Body of pancreas (tissue), 4 donors: Measurements from ENCODE around the gene ATXN10. TPM values are rescaled to one million over a fixed set of nuclear protein-coding genes. Genes with fewer than 3 reads are reported as not detected.
A peak's percentile ranks its signal among the peaks of the same experiment; 100 is the strongest.

Experiments used
- ATAC-seq: fragments of 150-250 bp; one replicate; pipeline ENCODE4 v1.9.1; 2016
- DNase-seq, 4 donors: peaks; one replicate each; pipeline ENCODE4 v3.0.0-alpha.2; 2019
- H3K27ac ChIP-seq, 4 donors: fragments of 200-600 bp; sonication (generic); 1 replicate in 3 of 4; 2 replicates in 1 of 4; pipeline versions ENCODE4 v1.5.1 to v1.6.1; 2016 to 2019; ENCODE audit warnings: mild to moderate bottlenecking in 1 of 4, mixed read lengths in 1 of 4, moderate library complexity in 1 of 4
- H3K27me3 ChIP-seq, 2 donors: fragments of 200-600 bp; sonication (generic); one replicate each; pipeline ENCODE4 v1.6.0; 2016; ENCODE audit warnings: mild to moderate bottlenecking in 1 of 2
- H3K36me3 ChIP-seq, 2 donors: fragments of 200-600 bp; sonication (generic); replicated peaks in 1 of 2; 2 replicates each; pipeline ENCODE4 v1.5.1; 2016; ENCODE audit warnings: low read depth in 2 of 2; ENCODE audit not compliant: insufficient read depth in 1 of 2
- H3K4me1 ChIP-seq: fragments of 200-600 bp; sonication (generic); one replicate; pipeline ENCODE4 v1.6.0; 2016
- H3K4me3 ChIP-seq, 2 donors: fragments of 200-600 bp; sonication (generic); 1 replicate in 1 of 2; 2 replicates in 1 of 2; pipeline ENCODE4 v1.5.1; 2016 to 2019
- H3K9me3 ChIP-seq, 3 donors: fragments of 200-600 bp; sonication (generic); 1 replicate in 2 of 3; 2 replicates in 1 of 3; pipeline ENCODE4 v1.5.1; 2016
- CTCF ChIP-seq, 7 experiments: fragments of 450-650 bp in 4 of 7; fragments of 200-600 bp in 3 of 7; sonication (generic) in 3 of 7; IDR thresholded peaks; one replicate each; pipeline ENCODE4 v1.5.1; 2016 to 2019; ENCODE audit warnings: antibody characterized with exemption in 7 of 7
- POLR2A ChIP-seq, 3 donors: fragments of 450-650 bp; IDR thresholded peaks; one replicate each; pipeline ENCODE4 v1.6.1; 2016; ENCODE audit warnings: antibody characterized with exemption in 3 of 3, mild to moderate bottlenecking in 2 of 3
- WGBS, 2 donors: methylation state at CpG; one replicate each; pipeline ENCODE4 v1.1.5; 2017; 5-methylcytosine and 5-hydroxymethylcytosine counted together
- intact Hi-C: fragments of 100-400 bp; cut with DNase I; formaldehyde crosslinking; loops from one replicate; pipeline ENCODE4 v1.15.1; 2023
- total RNA-seq, 2 donors: library from RNA; depleted of rRNA; stranded (reverse); fragments of >200 nt; gene quantifications; one replicate each; pipeline ENCODE4 v1.1.0, GENCODE V29; 2016

Gene ATXN10
- total RNA-seq, 2 donors from 2014 or later: 61.6 to 69.8 TPM

- no peak for DNase-seq
- ATAC-seq: no peak
- Histone ChIP-seq H3K27me3 (no peaks in the 10 kb centered on the region), H3K36me3 (no peaks in the 10 kb centered on the region), H3K27ac (no peak overlapping the region), H3K9me3 (no peaks in the 10 kb centered on the region), H3K4me1 (peaks cover 40% of the 10 kb centered on the region), H3K4me3 (no peak overlapping the region)
- WGBS, 2 donors: 77 to 84% methylated on average over 11 to 12 of the region's 12 CpGs
- TF ChIP-seq POLR2A (IDR thresholded peaks at IDR 0.05) (no peak), CTCF (IDR thresholded peaks at IDR 0.05) (no peak)
- intact Hi-C loops: no loop called here
Measured at GRCh38 chr22:45784357-45785277, 113.0 kb downstream of the ATXN10 start.

- H3K27me3 ChIP-seq: no peaks in the 10 kb centered on the region
Measured at GRCh38 chr22:45785458-45785857, 113.8 kb downstream of the ATXN10 start.

GRCh38 chr22:45786726-45787125 lies 115.1 kb downstream of the ATXN10 start:
- intact Hi-C loops: no loop called here
- Histone ChIP-seq H3K9me3 (no peaks in the 10 kb centered on the region), H3K36me3 (no peaks in the 10 kb centered on the region), H3K4me1 (peaks cover 40% of the 10 kb centered on the region), H3K4me3 (no peak overlapping the region), H3K27me3 (no peaks in the 10 kb centered on the region), H3K27ac (no peak overlapping the region)
- WGBS, 2 donors: 50 to 70% methylated on average over 2 of the region's 2 CpGs
- ATAC-seq: no peak
- no peak for TF ChIP-seq POLR2A (IDR thresholded peaks at IDR 0.05)
- no peak for TF ChIP-seq CTCF (IDR thresholded peaks at IDR 0.05)
- no peak for DNase-seq

More at GRCh38 chr22:45785458-45785857, 113.8 kb downstream of the ATXN10 start:
- Histone ChIP-seq H3K27ac (peak overlapping the region in 1 of 4 donors; percentile 1), H3K36me3 (no peaks in the 10 kb centered on the region), H3K4me1 (peaks cover 40% of the 10 kb centered on the region), H3K9me3 (no peaks in the 10 kb centered on the region), H3K4me3 (no peak overlapping the region)
- WGBS, 2 donors: 58% methylated on average over 8 of the region's 8 CpGs
- intact Hi-C loops: no loop called here
- peak; percentile 35 to 71 (median 58) for DNase-seq
- no peak for TF ChIP-seq CTCF (IDR thresholded peaks at IDR 0.05)
- no peak for TF ChIP-seq POLR2A (IDR thresholded peaks at IDR 0.05)
- ATAC-seq: peak; percentile 82

GRCh38 chr22:45787759-45788158 lies 116.1 kb downstream of the ATXN10 start:
- no peaks in the 10 kb centered on the region for H3K9me3 ChIP-seq
- 88 to 92% methylated on average over 2 of the region's 2 CpGs for WGBS, 2 donors
- ATAC-seq (no peak), DNase-seq (no peak)
- H3K4me1 ChIP-seq: peaks cover 39% of the 10 kb centered on the region
- H3K4me3 ChIP-seq: no peak overlapping the region
- intact Hi-C loops: no loop called here
- no peaks in the 10 kb centered on the region for H3K27me3 ChIP-seq
- no peaks in the 10 kb centered on the region for H3K36me3 ChIP-seq
- no peak for TF ChIP-seq CTCF (IDR thresholded peaks at IDR 0.05)
- no peak for TF ChIP-seq POLR2A (IDR thresholded peaks at IDR 0.05)
- no peak overlapping the region for H3K27ac ChIP-seq
